Effector CD8-positive, alpha-beta T cell (primary cell): ENCODE results near the gene MORN1.

Experiments used
- DNase-seq: peaks from one replicate; lab custom pipeline; 2025; lab: John Stamatoyannopoulos, UW

The MORN1 gene

DNA sequence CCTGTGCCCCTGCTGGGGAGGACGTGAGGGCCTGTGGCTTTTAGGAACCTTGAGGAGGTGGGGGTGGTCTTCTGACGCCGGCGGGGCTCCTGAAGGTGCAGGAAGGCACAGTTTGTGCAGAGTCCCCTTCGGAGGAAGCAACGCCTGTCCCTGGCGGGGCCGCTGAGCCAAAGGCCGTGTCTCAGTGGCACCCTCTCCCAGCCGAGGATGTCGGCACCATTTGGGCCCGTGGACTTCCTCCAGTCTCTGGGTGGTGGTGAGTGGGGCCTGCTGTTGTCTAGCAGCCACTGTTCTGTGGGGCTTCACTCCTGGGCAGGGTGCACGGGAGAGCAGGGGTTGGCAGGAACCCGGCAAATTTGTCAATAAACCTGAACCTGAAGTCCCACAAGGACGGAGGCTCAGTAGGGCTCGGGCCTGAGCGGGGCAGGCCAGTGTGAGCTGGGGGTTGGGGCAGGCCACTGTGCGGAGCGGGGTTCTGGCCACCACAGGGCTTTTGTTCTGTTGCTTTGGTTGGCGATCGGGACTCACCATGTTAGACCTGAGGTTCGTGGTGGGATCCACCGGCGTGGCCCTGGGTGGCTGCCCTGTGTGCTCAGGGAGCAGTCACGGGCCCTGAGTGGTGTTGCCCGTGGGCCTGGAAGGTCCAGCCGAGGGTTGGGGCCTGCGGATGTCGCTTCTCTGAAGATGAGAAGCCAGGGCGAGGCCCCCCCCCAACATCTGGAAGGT, 98.5 kb downstream of the MORN1 start:
- no peak for DNase-seq

DNA sequence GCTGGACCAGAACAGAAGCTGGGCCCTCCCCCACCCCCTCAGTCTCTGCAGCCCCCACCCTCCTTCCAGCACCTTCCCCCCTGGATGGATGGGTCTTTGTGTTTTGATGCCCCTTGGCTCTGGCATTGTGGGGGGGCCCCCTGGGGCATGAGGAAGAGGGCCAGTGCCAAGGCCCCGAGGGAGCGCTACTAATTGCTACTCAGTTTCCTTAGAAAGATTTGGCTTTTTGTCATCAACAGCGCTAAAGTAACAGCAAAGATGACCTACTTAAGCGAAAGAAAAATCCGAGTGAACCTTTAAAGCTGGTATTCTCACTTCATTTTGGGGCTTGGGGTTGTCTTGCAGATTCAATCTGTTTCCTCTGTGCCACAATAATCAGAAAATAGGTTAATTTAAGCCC, 99.8 kb downstream of the MORN1 start:
- DNase-seq = no peak

DNA sequence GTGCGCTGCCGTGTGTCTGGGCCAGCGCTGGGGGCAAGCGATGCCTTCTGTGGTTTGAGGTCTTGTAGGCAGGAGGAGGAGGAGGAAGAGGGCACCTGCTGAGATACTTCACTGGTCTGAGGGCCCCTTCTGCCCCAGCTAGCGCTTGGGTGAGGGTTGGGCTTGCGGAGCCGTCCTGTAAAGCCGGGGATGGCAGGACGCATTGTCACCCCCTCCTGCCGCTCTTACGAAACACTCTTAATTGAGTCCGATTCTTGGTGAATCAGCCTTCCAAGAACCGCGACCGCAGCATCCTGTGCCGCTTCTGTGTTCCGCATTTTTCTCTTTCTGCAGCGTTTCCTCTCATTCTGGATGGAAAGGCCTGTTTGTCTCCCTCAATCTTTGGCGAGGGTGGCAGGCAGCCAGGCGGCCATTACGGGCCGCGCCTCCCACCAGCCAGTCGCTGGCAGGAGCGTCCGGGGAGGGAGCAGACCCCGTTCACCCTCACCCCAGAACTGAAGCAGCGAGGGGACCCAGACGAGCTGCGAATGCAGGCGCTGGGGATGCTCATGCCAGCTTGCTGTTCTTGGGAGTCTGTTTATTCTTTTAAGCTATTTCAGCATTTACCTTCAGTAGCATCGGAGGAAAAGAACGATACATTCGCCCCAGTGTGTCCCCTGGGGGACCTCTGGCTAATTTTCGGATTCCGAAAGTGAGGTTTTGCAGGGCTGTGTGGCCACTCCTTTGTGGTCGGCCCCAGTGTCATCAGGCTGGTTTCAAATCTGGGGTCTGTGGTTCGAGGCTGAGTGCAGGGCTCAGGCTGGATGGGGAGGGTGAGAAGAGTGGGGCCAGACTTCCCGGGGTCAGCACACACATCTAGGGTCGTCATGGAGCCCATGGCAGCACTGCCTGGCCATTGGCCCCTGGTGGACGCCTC, 100.5 kb downstream of the MORN1 start:
- peak; percentile 47 for DNase-seq

DNA sequence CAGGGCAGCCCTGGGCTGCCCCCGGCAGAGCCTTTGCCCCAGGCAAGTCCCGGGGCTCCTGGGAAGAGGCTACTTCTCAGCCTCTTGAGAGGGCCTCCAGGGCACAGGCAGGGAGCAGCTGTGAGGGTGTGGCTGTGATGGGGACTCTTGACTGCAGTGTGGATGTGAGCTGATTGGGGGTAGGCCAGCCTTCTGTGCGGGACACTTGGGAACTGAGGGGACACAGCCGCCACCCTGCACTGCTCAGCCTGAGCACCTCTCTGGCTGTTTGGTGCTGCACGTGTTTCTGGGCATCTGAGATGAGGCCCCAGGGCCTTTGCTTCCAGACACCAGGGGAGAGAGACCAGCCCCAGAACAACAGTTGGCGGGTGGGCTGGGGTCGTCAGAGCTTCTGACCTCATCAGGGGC, 101.2 kb downstream of the MORN1 start:
- DNase-seq = no peak

DNA sequence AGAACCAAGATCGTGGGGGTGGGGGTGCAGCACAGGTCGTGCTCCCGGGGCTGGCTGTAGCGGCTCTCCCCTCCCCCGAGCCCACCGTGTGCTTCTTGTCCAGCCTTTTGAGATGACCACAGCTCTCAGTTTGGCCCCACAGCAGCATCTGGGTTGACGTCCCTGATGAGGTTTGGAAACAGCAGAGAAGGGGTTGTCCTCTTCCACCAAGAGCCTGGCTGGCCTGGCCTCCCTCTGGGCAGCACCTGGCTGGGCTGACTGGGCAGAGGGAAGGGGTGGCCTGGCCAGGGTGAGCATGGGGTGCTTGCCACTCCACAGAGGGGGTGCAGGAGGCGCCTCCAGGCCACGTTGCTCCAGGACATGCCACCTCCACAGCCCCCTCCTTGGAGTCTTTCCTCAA, 101.7 kb downstream of the MORN1 start:
- DNase-seq = no peak

DNA sequence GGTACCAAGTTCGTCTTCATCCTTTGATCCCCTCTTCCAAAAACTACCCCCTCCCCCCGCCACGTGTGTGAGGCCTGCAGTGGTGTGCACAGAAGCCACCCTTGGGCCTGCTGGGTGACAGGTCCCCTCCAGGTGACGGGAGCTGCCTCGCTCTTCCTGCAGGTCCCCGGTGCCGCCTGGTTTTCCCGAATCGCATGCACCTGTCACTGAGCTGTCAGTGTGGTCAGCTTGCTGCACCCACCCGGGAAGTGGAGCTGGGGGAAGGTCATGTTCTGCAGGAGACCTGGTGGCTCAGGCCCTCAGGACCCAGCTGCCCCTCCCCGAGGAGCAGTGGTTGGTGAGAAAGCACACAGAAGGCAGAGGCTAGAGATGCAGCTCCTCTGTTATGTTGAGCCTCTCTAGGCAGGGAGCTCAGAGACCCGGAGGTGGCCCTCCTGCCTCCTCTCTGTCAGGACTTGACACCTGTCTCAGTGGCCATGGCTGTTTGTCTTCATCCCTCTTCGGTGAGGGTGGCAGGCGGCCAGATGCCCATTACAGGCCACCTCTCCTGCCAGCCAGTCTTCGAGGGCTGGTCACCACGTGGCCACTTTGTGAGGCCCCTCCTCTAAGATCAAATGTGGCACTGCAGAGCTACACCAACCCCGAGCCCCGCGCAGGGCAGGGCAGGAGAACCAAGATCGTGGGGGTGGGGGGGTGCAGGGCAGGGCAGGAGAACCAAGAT, 102.4 kb downstream of the MORN1 start:
- no peak for DNase-seq

DNA sequence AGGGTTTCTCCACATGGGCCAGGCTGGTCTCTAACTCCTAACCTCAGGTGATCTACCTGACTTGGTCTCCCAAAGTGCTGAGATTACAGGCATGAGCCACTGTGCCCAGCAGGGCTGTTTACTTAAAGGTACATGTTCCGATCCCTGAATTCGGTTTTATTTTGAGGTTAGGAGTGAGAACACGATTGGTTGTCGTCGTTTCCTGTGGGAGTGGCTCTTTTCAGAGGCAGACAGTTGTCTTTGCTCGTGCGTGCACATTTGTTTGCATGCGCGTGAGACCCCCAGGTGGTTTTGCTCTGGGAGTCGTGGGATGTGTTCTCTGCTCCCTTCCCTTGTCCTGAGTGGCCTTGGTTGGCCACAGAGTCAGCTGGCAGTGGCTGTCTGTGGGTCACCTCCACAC, 103.0 kb downstream of the MORN1 start:
- no peak for DNase-seq

DNA sequence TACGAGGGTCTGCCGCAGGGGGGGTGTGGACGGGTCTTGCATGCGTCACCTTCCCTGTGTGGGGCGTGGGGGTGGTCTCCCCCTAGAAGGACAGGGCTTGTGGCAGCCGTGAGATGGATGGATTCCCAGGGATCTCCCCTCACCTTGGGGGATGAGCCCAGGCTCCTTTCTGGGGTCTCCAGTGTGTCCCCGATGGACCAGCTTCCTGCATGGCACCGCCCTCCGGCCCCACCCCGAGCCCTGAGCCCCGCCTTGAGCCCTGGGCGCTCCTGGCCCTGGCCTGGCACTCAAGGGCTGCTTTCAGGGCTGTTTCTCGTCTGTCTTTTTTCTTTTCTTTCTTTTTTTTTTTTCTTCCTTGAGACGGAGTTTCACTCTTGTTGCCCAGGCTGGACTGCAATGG, 103.7 kb downstream of the MORN1 start:
- DNase-seq = no peak

DNA sequence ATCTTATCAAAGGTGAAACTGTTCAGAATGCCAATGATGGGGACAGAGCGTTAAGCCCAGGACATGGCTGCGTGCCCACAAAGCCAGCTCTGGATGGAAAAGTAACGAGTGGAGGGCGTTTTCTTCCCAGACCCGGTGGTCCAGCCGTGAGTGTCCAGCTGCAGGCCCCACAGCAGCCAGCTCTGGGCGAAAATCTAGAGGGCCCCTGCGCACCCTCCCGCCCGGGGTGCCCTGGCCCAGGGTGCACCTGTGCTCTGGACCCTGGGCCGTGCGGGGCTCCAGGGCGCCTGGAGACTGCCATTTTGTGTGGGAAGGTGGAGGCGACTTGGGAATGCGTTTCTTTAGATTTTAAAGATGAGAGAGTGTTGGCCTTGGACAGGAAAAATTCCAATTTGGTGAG, 104.4 kb downstream of the MORN1 start:
- no peak for DNase-seq

DNA sequence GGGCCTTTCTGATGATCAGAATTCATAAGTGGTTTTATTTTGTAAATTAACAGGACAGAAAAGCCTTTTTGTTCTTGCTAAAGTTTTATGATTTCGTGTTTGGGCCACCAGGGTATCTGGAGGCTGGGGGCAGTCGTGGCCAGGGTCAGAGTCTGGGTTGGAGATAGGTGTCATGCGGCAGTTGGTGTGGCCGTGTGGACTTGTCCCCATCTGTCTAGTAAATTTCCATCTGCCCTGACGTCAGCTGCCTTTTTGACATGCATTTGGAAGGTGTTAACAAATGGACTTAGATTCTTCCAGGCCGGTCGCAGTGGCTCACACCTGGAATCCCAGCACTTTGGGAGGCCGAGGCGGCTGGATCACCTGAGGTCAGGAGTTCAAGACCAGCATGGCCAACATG, 106.4 kb downstream of the MORN1 start:
- no peak for DNase-seq

DNA sequence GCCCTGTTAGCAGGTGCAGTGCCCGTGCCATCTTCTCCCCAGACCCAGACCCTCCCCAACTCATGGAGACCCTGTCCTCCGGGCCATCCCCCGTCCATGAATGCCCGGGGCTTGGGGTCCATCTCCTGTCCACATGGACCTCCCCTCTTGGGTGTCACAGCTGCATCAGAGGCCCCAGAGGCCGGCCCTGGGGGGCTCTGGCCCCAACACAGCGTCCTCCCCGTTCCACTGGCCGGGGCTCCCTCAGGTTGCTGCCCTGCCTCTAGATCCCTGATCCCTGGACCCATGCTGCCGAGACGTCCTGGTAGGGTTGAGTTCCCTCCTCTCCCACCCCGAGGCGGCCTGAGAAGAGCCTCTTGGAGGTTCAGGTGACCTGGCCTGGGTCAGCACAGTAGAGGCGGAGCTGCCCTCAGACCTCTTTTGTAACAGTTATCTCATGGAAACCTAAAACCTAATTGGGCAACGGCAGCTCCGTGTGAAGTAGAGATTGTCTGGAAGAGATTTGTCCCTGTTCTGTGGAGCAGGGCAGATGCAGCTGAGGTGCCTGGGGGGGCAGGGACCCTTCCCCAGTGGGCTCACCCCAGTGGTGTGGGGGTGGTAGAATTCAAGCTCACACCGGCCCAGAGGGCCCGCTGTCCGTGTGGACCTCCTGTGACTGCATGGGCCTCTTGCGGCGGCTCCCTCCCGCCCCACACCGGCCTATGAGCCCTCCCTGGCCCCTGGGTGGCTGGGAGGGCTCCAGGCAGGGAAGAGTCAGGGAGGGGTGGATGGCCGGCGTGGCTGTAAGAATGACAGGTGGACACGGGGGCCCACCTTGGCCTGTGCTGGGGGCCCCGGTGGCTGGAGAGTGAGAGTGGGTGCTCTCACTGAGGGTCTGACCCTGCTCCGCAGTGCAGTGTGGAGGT, 107.1 kb downstream of the MORN1 start:
- DNase-seq = no peak

DNA sequence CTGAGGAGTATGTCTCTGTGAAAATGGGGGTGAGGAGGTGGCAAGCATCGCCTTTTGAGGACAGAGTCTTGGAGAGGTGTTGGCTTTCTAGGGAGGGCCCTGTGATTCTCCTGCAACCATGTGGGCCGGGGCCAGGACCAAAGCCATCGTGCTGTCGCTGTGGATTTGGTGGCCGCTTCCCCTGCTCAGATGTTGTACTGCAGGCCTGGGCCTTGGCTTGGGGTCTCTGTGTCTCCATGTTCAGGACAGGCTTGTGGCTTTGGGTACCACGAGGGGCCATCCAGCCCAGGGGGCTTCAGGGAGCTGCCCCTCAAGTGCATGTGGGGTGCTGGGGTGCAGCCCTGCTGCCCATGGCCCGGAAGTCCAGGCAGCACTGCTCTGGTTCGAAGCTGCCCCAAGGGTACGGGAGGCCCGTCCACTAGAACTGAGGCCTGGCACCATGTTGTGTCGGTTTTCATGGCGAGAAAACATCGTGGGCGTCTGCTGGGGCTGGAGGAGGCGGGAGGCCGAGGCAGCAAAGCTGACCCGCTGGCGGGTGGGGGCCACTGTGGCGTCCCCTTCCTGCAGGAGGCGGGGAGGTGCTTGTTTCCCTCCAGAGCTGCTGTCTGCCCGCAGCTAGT, 107.9 kb downstream of the MORN1 start:
- DNase-seq = no peak

DNA sequence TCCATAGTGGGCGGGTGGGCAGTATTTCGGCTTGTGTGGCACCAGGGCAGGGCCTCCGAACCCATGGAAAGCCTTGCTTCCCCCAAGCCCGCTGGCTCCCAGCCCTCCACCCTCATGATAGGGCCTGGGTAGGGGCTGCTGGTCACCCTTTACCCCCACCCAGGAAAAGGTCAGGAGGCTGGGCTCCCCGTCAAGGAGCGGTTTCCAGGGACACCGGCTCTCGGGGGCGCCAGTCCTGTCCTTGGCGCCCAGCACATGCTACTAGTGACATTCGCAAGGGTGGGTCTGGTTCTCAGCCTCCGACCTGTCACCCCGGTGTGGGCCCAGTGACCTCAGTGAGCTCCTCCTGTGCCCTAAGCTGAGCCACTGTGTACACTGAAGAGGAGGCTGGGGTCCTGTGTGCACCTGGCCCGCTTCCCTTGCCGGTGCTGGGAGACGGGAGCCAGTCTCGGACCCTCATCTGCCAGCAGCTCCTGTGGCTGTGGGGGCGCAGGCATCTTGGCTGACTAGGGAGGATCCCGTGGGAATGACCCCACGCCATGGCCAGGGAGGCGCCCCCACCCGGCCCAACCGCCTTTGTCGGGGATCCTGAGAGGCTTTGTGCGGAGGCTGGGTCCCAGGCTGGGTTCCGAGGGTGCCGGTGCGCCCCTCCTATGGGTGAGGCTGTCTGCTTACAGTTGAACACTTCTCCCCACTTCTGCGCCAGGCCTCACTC, 108.6 kb downstream of the MORN1 start:
- no peak for DNase-seq

DNA sequence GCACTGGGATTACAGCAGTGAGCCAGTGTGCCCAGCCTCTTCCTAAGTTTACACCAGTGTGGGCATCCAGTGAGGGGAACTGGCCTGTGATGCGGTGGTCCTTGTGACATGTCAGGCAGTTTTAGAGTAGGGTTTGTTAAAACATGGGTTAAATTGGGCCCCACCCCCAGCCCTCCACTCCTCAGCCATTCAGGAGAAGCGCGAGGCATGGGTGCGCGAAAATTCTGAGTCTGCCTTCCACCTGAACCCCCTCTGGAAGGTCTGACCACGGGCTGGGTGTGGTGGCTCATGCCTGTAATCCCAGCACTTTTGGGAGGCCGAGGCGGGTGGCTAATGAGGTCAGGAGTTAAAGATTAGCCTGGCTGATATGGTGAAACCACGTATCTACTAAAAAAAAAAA, 111.5 kb downstream of the MORN1 start:
- no peak for DNase-seq

DNA sequence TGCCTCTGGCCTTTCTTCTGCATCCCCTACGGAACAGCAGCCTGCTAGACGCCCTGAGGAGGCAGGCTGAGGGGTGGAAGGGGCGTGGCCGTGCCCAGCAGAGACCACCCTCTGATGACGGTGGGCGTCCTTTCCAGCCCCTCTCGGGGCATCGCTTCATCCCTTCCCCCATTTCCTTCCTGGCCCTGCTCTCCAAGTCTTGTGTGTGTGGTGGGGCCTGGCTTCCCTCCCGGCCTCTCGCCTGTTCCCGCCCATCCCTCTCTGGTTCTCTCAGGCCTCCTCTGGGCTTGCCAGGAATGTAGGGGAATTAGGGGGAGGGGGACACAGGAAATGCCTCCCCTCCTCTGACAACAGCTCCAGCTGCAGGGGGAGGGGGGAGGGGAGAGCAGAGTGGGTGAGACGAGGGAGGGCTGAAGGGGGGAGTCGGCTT, 112.1 kb downstream of the MORN1 start:
- no peak for DNase-seq

DNA sequence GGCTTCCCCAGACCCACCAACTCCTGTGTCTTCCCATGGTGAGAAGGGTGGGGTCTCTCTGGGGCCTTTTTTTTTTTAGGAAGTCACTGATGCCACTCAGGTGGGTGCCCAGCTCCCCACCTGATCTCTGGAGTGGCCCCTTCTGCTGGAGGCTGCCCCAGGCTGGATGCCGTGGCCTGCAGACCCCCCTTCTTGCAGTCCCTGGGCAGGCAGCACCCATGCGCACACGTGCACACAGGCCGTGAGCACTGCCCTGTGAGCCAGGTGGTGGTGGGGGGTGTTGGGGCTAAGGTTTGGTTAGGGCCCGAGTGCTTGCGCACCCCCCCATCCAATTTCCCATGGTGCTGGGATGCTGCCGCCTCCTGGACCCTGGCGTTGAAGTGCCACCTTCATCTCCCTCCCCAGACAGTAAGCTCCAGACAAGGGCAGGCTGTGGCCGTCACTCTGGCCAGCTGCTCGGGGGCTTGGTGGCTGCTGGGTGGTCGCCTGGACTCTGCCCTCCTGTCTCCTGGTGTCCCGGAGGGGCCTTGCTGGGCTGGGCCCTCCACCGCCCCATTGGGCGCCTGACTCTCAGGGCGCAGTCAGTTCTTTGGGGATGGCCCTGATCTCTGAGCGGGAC, 112.7 kb downstream of the MORN1 start:
- no peak for DNase-seq

DNA sequence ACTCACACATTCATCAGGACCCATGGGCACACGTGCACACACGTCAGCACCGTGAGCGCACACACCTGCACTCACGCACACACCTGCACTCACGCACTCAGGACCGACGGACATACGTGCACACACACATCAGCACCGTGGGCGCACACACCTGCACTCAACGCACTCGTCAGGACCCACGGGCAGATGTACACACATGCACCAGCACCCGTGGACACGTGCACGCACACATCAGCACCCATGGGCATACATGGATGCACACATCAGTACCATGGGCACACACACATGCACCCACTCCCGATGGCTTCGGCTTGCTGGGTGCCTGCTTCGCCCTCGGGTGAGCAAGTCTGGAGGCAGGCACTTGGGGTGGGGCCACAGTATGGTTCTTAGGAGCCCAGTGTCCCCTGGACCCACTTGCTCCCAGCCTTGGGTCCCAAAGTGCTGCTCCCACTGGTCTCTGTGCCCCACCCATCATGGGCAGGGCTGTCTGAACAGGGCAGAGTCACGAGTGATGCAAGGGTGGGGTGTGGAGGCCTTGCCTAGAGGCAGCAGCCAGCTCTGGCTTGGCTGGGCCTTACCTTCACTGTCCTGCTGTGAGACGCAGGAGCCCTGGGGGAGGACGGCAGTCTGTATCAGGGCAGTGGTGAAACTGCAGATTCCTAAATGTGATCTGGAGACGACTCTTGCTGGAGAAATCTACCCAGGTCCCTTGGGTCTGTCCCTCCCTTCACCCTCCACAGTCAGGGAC, 113.4 kb downstream of the MORN1 start:
- DNase-seq = no peak

DNA sequence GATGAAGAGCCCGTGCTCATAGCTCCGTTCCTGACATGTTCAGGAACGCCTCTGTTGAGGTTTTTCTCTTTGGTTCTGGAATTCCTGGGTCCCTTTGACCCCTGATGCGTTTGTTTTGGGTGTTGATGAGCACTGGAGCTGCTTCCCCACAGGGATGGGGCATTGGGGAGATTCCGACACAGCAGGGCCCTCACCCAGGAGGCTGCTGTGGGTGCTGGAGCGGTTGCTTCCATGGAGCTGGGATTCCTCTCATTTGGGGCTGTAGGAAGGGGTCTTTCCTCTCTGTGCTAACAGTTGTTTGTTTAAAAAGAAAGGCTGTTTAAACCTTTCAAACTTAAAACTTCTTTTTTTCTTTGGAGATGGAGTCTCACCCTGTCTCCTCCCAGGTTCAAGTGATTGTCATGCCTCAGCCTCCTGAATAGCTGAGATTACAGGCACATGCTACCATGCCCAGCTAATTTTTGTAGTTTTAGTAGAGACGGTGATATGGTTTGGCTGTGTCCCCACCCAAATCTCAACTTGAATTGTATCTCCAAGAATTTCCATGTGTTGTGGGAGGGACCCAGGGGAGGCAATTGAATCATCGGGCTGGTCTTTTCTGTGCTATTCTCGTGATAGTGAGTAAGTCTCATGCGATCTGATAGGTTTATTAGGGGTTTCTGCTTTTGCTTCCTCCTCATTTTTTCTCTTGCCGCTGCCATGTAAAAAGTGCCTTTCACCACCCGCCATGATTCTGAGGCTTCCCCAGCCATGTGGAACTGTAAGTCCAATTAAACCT, 114.4 kb downstream of the MORN1 start:
- no peak for DNase-seq
